Transverse colon (tissue), 4 donors: Measurements from ENCODE around the gene MMP2.

ENCODE experiments used
- EP300 ChIP-seq: sonication (generic); formaldehyde crosslinking; IDR thresholded peaks from one replicate; pipeline ENCODE4 v1.6.1; 2017; ENCODE audit warnings: antibody characterized with exemption, low read depth
- POLR2AphosphoS5 ChIP-seq, 3 donors: sonication (generic); formaldehyde crosslinking; IDR thresholded peaks; one replicate each; pipeline ENCODE4 v1.6.1; 2016; ENCODE audit warnings: antibody characterized with exemption in 3 of 3
- TF ChIP-seq, protein P1 (sequence below), 5 experiments: fragments of 200-600 bp in 3 of 5; fragments of 450-650 bp in 2 of 5; sonication (generic) in 3 of 5; IDR thresholded peaks; 1 replicate in 2 of 5; 2 replicates in 3 of 5; pipeline ENCODE4 v1.5.1; 2016 to 2017; ENCODE audit warnings: antibody characterized with exemption in 5 of 5, inconsistent platforms in 3 of 5, mild to moderate bottlenecking in 2 of 5, moderate library complexity in 1 of 5

DNA sequence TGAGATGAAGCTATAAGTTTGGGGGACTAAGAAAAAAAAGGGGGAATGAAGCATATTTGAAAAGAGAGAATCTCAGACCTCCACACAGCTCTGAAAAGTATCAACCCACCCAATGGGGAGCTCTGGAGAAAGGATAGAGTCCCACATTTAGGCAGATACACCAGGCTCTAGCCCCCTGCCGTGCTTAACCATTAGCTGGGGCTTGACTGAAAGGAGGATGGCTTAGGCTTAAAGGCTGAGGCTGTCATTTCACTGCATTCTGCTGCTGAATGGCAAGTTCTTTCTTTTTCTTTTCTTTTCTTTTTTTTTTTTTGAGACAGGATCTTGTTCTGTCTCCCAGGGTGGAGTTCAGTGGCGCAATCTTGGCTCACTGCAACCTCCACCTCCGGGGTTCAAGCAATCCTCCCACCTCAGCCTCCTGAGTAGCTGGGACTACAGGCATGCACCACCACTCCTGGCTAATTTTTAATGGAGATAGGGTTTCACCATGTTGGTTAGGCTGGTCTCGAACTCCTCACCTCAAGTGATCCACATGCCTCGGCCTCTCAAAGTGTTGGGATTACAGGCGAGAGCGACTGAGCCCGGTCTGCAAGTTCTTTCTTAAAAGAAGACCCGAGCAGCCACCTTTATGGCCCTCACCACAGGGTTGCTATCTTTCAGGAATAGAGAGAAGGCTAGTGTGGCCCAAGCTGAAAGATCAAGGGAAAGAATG is 9.0 kb upstream of the MMP2 start:
- TF ChIP-seq, protein P1, sequence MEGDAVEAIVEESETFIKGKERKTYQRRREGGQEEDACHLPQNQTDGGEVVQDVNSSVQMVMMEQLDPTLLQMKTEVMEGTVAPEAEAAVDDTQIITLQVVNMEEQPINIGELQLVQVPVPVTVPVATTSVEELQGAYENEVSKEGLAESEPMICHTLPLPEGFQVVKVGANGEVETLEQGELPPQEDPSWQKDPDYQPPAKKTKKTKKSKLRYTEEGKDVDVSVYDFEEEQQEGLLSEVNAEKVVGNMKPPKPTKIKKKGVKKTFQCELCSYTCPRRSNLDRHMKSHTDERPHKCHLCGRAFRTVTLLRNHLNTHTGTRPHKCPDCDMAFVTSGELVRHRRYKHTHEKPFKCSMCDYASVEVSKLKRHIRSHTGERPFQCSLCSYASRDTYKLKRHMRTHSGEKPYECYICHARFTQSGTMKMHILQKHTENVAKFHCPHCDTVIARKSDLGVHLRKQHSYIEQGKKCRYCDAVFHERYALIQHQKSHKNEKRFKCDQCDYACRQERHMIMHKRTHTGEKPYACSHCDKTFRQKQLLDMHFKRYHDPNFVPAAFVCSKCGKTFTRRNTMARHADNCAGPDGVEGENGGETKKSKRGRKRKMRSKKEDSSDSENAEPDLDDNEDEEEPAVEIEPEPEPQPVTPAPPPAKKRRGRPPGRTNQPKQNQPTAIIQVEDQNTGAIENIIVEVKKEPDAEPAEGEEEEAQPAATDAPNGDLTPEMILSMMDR (IDR thresholded peaks at IDR 0.05), result no peak
- TF ChIP-seq POLR2AphosphoS5 (IDR thresholded peaks at IDR 0.05) (no peak), EP300 (no peak)
